A549 (cell line): Measurements from ENCODE around the gene NOP9. TPM values are rescaled to one million over a fixed set of nuclear protein-coding genes. Genes with fewer than 3 reads are reported as not detected.

Source experiments
- ATAC-seq, 2 experiments: fragments of 200-7000 bp in 1 of 2; fragments of >200 bp in 1 of 2; cut with Nextera tagmentation in 1 of 2; cut with Tn5 transposase in 1 of 2; 3 replicates each; pipeline versions ENCODE4 v1.8.0 to v1.9.1; 2018 to 2020; ENCODE audit warnings: mild to moderate bottlenecking in 1 of 2, moderate library complexity in 1 of 2
- CTCF ChIA-PET: fragments of 300-600 bp; sonication (Branson Sonifier 250); formaldehyde crosslinking; extraction: SDS; loops from one replicate; lab custom pipeline; 2021; ENCODE audit warnings: antibody characterized with exemption, inconsistent platforms; lab: Yijun Ruan, JAX
- POLR2A ChIA-PET: fragments of 350-600 bp; formaldehyde crosslinking; extraction: SDS; loops from one replicate; lab custom pipeline; 2021; ENCODE audit warnings: antibody characterized with exemption, inconsistent platforms; lab: Yijun Ruan, JAX
- DNase-seq, 2 experiments: peaks; one replicate each; pipeline versions ENCODE4 v3.0.0 to v3.0.0-alpha.2; 2011 to 2016; ENCODE audit warnings: low read depth in 1 of 2, low spot score in 1 of 2
- FAIRE-seq: peaks from 2 replicates; lab custom pipeline; 2011; peaks lifted over from hg19 to GRCh38; lab: Jason Lieb, UNC
- H3K27ac ChIP-seq, 2 experiments: fragments of >200 bp; sonication (Bioruptor Twin); formaldehyde crosslinking; 3 replicates each; pipeline ENCODE4 v1.5.1; 2016 to 2017
- H3K4me1 ChIP-seq: fragments of >200 bp; sonication (Bioruptor Twin); formaldehyde crosslinking; 3 replicates; pipeline ENCODE4 v1.6.1; 2016
- H3K4me2 ChIP-seq: fragments of >200 bp; sonication (Bioruptor Twin); formaldehyde crosslinking; 3 replicates; pipeline ENCODE4 v1.6.1; 2016
- H3K4me3 ChIP-seq: fragments of >200 bp; sonication (Bioruptor Twin); formaldehyde crosslinking; 3 replicates; pipeline ENCODE4 v1.5.1; 2016
- H3K9me3 ChIP-seq: fragments of >200 bp; sonication (Bioruptor Twin); formaldehyde crosslinking; 3 replicates; pipeline ENCODE4 v1.6.1; 2016
- CEBPB ChIP-seq, 2 experiments: fragments of >200 bp in 1 of 2; sonication (Bioruptor Twin) in 1 of 2; formaldehyde crosslinking in 1 of 2; IDR thresholded peaks; 2 replicates each; pipeline ENCODE4 v1.6.1; 2012 to 2016
- CTCF ChIP-seq: fragments of >200 bp; sonication (Bioruptor Twin); formaldehyde crosslinking; IDR thresholded peaks from 3 replicates; pipeline ENCODE4 v1.5.1; 2016
- GATA3 ChIP-seq: IDR thresholded peaks from 2 replicates; pipeline ENCODE4 v1.6.1; 2012; ENCODE audit warnings: borderline replicate concordance
- HMGXB4 ChIP-seq: fragments of 250-450 bp; sonication (Bioruptor Pico); IDR thresholded peaks from 2 replicates; pipeline ENCODE4 v1.5.0; 2021; ENCODE audit warnings: mild to moderate bottlenecking, moderate library complexity, borderline replicate concordance
- HOXB5 ChIP-seq: fragments of 250-450 bp; sonication (Bioruptor Pico); IDR thresholded peaks from 2 replicates; pipeline ENCODE4 v1.5.0; 2020; ENCODE audit warnings: mild to moderate bottlenecking, moderate library complexity
- JUN ChIP-seq, 2 experiments: fragments of >200 bp; sonication (Bioruptor Twin); formaldehyde crosslinking; IDR thresholded peaks; 2 replicates in 1 of 2; 3 replicates in 1 of 2; pipeline ENCODE4 v1.6.1; 2016 to 2017
- JUNB ChIP-seq: fragments of >200 bp; sonication (Bioruptor Twin); formaldehyde crosslinking; IDR thresholded peaks from 2 replicates; pipeline ENCODE4 v1.6.1; 2016
- KDM1A ChIP-seq: fragments of 200-600 bp; sonication (generic); IDR thresholded peaks from 2 replicates; pipeline ENCODE4 v1.6.1; 2016; ENCODE audit warnings: low read depth, mild to moderate bottlenecking
- NR3C1 ChIP-seq: fragments of >200 bp; sonication (Bioruptor Twin); formaldehyde crosslinking; IDR thresholded peaks from 3 replicates; pipeline ENCODE4 v1.6.1; 2017
- RARB ChIP-seq: fragments of 250-450 bp; sonication (Bioruptor Pico); IDR thresholded peaks from 2 replicates; pipeline ENCODE4 v1.8.0; 2021; ENCODE audit warnings: mild to moderate bottlenecking, moderate library complexity
- RCOR1 ChIP-seq: fragments of 150-350 bp; IDR thresholded peaks from 2 replicates; pipeline ENCODE4 v1.6.1; 2014; ENCODE audit warnings: antibody characterized with exemption, low read length, low read depth
- REST ChIP-seq: fragments of 200-600 bp; sonication (generic); IDR thresholded peaks from 2 replicates; pipeline ENCODE4 v1.6.1; 2016; ENCODE audit warnings: antibody characterized with exemption, mild to moderate bottlenecking, moderate library complexity
- RNF2 ChIP-seq: fragments of 200-600 bp; sonication (generic); IDR thresholded peaks from 2 replicates; pipeline ENCODE4 v1.6.1; 2016; ENCODE audit warnings: low read depth, mild to moderate bottlenecking, antibody characterized with exemption, moderate library complexity, borderline replicate concordance
- SREBF2 ChIP-seq: fragments of 450-650 bp; IDR thresholded peaks from 2 replicates; pipeline ENCODE4 v1.6.1; 2014; ENCODE audit warnings: mild to moderate bottlenecking, moderate library complexity
- ZFP36 ChIP-seq: fragments of 450-650 bp; IDR thresholded peaks from 2 replicates; pipeline ENCODE4 v1.6.1; 2014; ENCODE audit warnings: borderline replicate concordance; ENCODE audit not compliant: partially characterized antibody
- WGBS: methylation state at CpG from one replicate; pipeline ENCODE4 v1.1.6; 2017; ENCODE audit errors: missing lambda C conversion rate; 5-methylcytosine and 5-hydroxymethylcytosine counted together
- polyA plus RNA-seq, 4 experiments: library from polyadenylated mRNA; depleted of rRNA in 3 of 4; stranded (reverse); fragments of >200 nt; fragmentation: RNase III in 1 of 4; extraction: RNeasy Plus Mini Kit Qiagen cat#74134 plus additional on column Dnase treatment in 1 of 4; gene quantifications; 2 replicates in 3 of 4; 3 replicates in 1 of 4; pipeline ENCODE4 v1.2.3, GENCODE V29; 2011 to 2017
- TF ChIP-seq, protein P1 (sequence below): fragments of 150-350 bp; IDR thresholded peaks from 2 replicates; pipeline ENCODE4 v1.6.1; 2014; ENCODE audit warnings: low read depth, mild to moderate bottlenecking, low read length
- TF ChIP-seq, protein P2 (sequence below): IDR thresholded peaks from 2 replicates; pipeline ENCODE4 v1.6.1; 2012
- TF ChIP-seq, protein P3 (sequence below): IDR thresholded peaks from 2 replicates; pipeline ENCODE4 v1.6.1; 2012; ENCODE audit warnings: low read depth, borderline replicate concordance

NOP9 gene
- polyA plus RNA-seq, 2 of the 4 experiments (the other 2 are of a cell fraction) = 16.5 to 24.5 TPM

DNA sequence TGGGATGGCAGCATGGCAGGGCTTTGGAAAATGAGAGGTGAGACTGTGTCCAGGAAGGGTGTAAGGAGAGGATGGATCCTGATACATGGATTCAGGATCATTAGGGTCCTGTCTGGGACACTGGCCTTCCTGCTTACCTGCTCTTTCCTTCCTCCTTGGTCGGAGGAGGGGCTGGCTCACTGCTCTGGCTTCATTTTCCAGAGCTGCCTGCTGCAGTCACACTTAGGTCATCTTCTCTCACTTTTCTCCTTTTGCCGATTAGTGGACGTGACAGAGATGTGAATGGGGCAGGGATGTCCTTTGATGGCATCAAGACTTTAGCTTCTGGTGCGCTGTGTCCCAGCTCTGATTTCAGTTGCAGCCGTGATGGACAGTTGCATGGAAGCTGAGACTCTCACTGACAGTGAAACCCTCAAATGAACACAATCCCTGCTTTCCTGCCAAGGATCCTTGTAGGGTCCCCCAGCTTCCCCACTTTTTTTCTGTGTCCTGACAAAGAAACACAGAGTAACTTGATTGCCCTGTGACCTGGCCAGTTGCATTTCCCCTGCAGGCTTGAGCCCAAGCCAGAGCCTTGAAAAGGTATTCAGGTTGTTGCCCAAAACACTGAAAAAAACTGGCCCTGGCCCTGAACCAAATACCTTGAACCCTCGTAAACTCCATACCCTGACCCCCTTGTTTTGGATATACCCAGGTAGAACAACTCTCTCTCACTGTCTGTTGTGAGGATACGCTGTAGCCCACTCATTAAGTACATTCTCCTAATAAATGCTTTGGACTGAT is 8.9 kb downstream of the NOP9 start:
- no peak overlapping the region for H3K4me3 ChIP-seq
- WGBS = 63% methylated on average over 7 of the region's 7 CpGs
- DNase-seq (no peak), FAIRE-seq (no peak), ATAC-seq (peak; percentile 3 to 38; a peak in 3 of 6 replicates)
- no peaks in the 10 kb centered on the region for H3K9me3 ChIP-seq
- peak overlapping the region; percentile 55 for H3K4me2 ChIP-seq
- ChIA-PET POLR2A (interaction anchor here (0.6 to 3.4 kb wide), 8 partner anchors 9 to 194 kb away, joined by 3 to 23 read pairs (median 7); partner anchors contain the start of genes CBLN3, CHMP4A, DCAF11 and DHRS1), CTCF (interaction anchor here (0.7 to 46.6 kb wide), 22 partner anchors 10 to 200 kb away, joined by 3 to 1142 read pairs (median 6); partner anchors contain the start of genes ADCY4, CBLN3, DHRS1 and EMC9)
- peaks cover 16% of the 10 kb centered on the region for H3K4me1 ChIP-seq
- TF ChIP-seq KDM1A (no peak), RCOR1 (no peak), CTCF (peak; percentile 27; the same call in 1 of the 3 replicates), RARB (CRISPR knock-in tag) (no peak), REST (no peak), ZFP36 (no peak)
- peak overlapping the region; percentile 29 to 75; a peak in 4 of 6 replicates for H3K27ac ChIP-seq

DNA sequence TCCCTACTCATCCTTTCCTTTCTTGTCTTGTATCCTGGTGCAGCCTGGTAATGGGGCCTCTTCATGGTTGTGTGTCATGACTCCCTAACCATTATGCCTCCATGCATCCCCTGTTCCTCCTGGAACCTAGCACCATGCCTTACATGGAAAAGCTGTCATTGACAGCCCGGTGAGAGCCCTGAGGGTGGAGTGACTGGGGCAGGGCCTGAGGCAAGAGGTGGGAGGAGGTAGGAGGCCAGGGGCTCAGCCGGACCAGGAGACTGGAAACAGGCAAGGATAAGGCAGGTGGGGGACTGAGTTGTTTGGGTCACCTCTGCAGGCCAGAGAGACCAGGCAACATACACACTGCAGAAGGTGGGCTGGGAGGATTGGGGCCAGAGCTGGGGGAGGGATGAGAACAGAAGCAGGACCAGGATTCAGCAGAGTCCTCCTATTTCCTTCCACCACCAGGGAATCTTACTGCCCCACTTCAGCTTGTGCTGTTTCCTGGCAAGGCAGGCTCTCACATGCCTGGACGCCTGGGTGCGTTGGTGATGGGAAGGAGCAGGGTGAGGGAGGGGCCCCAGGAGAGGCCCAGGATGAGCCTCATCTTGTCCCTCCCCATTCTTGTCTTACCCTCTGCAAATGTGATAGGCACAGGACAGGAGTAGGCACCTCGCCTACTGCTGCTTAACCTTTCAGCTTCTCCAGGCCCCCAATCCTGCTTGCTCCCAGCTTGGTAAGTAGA is 10.1 kb downstream of the NOP9 start, which contains the start of gene LTB4R2:
Gene LTB4R2, plus strand, starts transcription at position 603 of the 727 bp plus-strand sequence. CDS start 525 bp downstream, outside the sequence.
- DNase-seq (no peak), FAIRE-seq (no peak), ATAC-seq (no peak)
- no peak within 1 kb of the TSS for H3K4me2 ChIP-seq
- H3K27ac ChIP-seq = no peak within 1 kb of the TSS
- peaks cover 16% of the 10 kb centered on the region for H3K4me1 ChIP-seq
- no peak within 1 kb of the TSS for H3K4me3 ChIP-seq
- POLR2A ChIA-PET = no interaction called here
- no peaks in the 10 kb centered on the region for H3K9me3 ChIP-seq
- WGBS = 90% methylated on average over 5 of the region's 5 CpGs
- CTCF ChIA-PET = interaction anchor here (1.3 to 46.6 kb wide), 8 partner anchors 11 to 120 kb away, joined by 3 to 1142 read pairs (median 130); partner anchors contain the start of genes ADCY4, CBLN3, DHRS1 and KHNYN
- TF ChIP-seq, protein P1, sequence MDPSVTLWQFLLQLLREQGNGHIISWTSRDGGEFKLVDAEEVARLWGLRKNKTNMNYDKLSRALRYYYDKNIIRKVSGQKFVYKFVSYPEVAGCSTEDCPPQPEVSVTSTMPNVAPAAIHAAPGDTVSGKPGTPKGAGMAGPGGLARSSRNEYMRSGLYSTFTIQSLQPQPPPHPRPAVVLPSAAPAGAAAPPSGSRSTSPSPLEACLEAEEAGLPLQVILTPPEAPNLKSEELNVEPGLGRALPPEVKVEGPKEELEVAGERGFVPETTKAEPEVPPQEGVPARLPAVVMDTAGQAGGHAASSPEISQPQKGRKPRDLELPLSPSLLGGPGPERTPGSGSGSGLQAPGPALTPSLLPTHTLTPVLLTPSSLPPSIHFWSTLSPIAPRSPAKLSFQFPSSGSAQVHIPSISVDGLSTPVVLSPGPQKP = no peak
- TF ChIP-seq JUNB = no peak
- TF ChIP-seq RNF2 = no peak
- no peak for TF ChIP-seq JUN (IDR thresholded peaks at IDR 0.05)
- TF ChIP-seq HMGXB4 (CRISPR knock-in tag) = no peak
- TF ChIP-seq REST = no peak
- no peak for TF ChIP-seq GATA3
- no peak for TF ChIP-seq HOXB5 (CRISPR knock-in tag)
- TF ChIP-seq, protein P2, sequence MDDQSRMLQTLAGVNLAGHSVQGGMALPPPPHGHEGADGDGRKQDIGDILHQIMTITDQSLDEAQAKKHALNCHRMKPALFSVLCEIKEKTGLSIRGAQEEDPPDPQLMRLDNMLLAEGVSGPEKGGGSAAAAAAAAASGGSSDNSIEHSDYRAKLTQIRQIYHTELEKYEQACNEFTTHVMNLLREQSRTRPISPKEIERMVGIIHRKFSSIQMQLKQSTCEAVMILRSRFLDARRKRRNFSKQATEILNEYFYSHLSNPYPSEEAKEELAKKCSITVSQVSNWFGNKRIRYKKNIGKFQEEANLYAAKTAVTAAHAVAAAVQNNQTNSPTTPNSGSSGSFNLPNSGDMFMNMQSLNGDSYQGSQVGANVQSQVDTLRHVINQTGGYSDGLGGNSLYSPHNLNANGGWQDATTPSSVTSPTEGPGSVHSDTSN = no peak
- TF ChIP-seq NR3C1 = no peak
- no peak for TF ChIP-seq CEBPB (IDR thresholded peaks at IDR 0.05)
- TF ChIP-seq, protein P3, sequence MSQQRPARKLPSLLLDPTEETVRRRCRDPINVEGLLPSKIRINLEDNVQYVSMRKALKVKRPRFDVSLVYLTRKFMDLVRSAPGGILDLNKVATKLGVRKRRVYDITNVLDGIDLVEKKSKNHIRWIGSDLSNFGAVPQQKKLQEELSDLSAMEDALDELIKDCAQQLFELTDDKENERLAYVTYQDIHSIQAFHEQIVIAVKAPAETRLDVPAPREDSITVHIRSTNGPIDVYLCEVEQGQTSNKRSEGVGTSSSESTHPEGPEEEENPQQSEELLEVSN = no peak
- TF ChIP-seq SREBF2 = no peak
